ENCODE results near the gene SLC50A1.
"Not testable (repeated sequence)": the region's sequence is repeated elsewhere in the genome, so short reads cannot be mapped to it uniquely, and the experiment has no call there.

GRCh38 chr1:155163785-155164184 lies 28.1 kb downstream of the SLC50A1 start:
- not testable (repeated sequence) for TF ChIP-seq CTCF (conservative IDR thresholded peaks at IDR 0.05 in 1 of 2, IDR thresholded peaks at IDR 0.05 in 1 of 2; ENCODE audit: low read depth in 1 of 2, low read length in 2 of 2); EZH2 (IDR thresholded peaks at IDR 0.05; ENCODE audit: low read length, missing control alignments)
